HCT116 (cell line): ENCODE measurements around the gene ZBTB20.
A peak's percentile ranks its signal among the peaks of the same experiment; 100 is the strongest.

Experiments
- ATF3 ChIP-seq: IDR thresholded peaks from 2 replicates; pipeline ENCODE4 v1.6.1; 2012
- CTCF ChIP-seq, 3 experiments: fragments of 200-600 bp in 1 of 3; sonication (generic) in 1 of 3; IDR thresholded peaks in 2 of 3; conservative IDR thresholded peaks in 1 of 3; 2 replicates each; pipeline ENCODE4 v1.5.1; 2012 to 2017; ENCODE audit warnings: low read depth in 2 of 3, low read length in 2 of 3, antibody characterized with exemption in 1 of 3, borderline replicate concordance in 1 of 3, control low read depth in 1 of 3, mild to moderate bottlenecking in 1 of 3, mixed read lengths in 1 of 3, mixed run types in 1 of 3, moderate library complexity in 1 of 3; ENCODE audit not compliant: insufficient read depth in 1 of 3
- EGR1 ChIP-seq: IDR thresholded peaks from 2 replicates; pipeline ENCODE4 v1.6.1; 2012; ENCODE audit warnings: low read depth
- EZH2 ChIP-seq: fragments of 200-600 bp; sonication (generic); IDR thresholded peaks from 2 replicates; pipeline ENCODE4 v1.6.1; 2017; ENCODE audit warnings: antibody characterized with exemption, mixed run types
- EZH2phosphoT487 ChIP-seq: fragments of 200-600 bp; IDR thresholded peaks from 2 replicates; pipeline ENCODE4 v1.6.1; 2018; ENCODE audit warnings: antibody characterized with exemption, borderline replicate concordance
- FOSL1 ChIP-seq: IDR thresholded peaks from 2 replicates; pipeline ENCODE4 v1.6.1; 2012; ENCODE audit warnings: low read depth
- JUND ChIP-seq: IDR thresholded peaks from 2 replicates; pipeline ENCODE4 v1.6.1; 2012
- POLR2A ChIP-seq: IDR thresholded peaks from 2 replicates; pipeline ENCODE4 v1.7.0; 2011; ENCODE audit warnings: borderline replicate concordance; ENCODE audit not compliant: insufficient read depth, insufficient read length; ENCODE audit errors: extremely low read depth
- REST ChIP-seq: IDR thresholded peaks from 2 replicates; pipeline ENCODE4 v1.6.1; 2012; ENCODE audit warnings: low read depth
- TCF7L2 ChIP-seq: IDR thresholded peaks from 2 replicates; pipeline ENCODE4 v1.7.0; 2011; ENCODE audit warnings: borderline replicate concordance, inconsistent platforms; ENCODE audit not compliant: insufficient read depth, insufficient read length; ENCODE audit errors: extremely low read depth
- YY1 ChIP-seq: IDR thresholded peaks from 2 replicates; pipeline ENCODE4 v1.6.1; 2011; ENCODE audit warnings: low read length, low read depth, moderate library complexity, mild to moderate bottlenecking; ENCODE audit not compliant: insufficient replicate concordance; ENCODE audit errors: extremely low read depth
- ZBTB33 ChIP-seq: IDR thresholded peaks from 2 replicates; pipeline ENCODE4 v1.6.1; 2011; ENCODE audit warnings: mild to moderate bottlenecking, low read length, moderate library complexity; ENCODE audit not compliant: insufficient replicate concordance; ENCODE audit errors: extremely low read depth
- ZFX ChIP-seq: fragments of 450-650 bp; IDR thresholded peaks from 2 replicates; pipeline ENCODE4 v1.6.1; 2017
- ZNF274 ChIP-seq: fragments of 200-500 bp; sonication (Bioruptor generic); IDR thresholded peaks from 2 replicates; pipeline ENCODE4 v1.6.1; 2014; ENCODE audit warnings: mild to moderate bottlenecking, low read depth, low read length, inconsistent platforms

- TF ChIP-seq CTCF (IDR thresholded peaks at IDR 0.05 in 2 of 3, conservative IDR thresholded peaks at IDR 0.05 in 1 of 3; ENCODE audit: borderline replicate concordance in 1 of 3, insufficient read depth in 1 of 3, low read depth in 2 of 3, low read length in 2 of 3): peak; percentile 34 to 77 (median 65); a peak in 5 of 6 replicates
- no peak for TF ChIP-seq EZH2phosphoT487
- no peak for TF ChIP-seq REST
- no peak for TF ChIP-seq EZH2
- TF ChIP-seq JUND: no peak
- no peak for TF ChIP-seq POLR2A
- TF ChIP-seq ATF3: no peak
- no peak for TF ChIP-seq ZFX
- no peak for TF ChIP-seq TCF7L2
- TF ChIP-seq EGR1: no peak
- no peak for TF ChIP-seq FOSL1
- no peak for TF ChIP-seq ZNF274
- no peak for TF ChIP-seq YY1
- TF ChIP-seq ZBTB33: no peak
These were observed 847.7 kb downstream of the ZBTB20 start for GRCh38 chr3:114299421-114299820.
